Measurements from ENCODE around the gene APP. TPM values are rescaled to one million over a fixed set of nuclear protein-coding genes. Genes with fewer than 3 reads are reported as not detected.
A peak's percentile ranks its signal among the peaks of the same experiment; 100 is the strongest.

The APP gene
- total RNA-seq, 4 donors from 2014 or later: 471 to 1,291 (median 672) TPM

DNA sequence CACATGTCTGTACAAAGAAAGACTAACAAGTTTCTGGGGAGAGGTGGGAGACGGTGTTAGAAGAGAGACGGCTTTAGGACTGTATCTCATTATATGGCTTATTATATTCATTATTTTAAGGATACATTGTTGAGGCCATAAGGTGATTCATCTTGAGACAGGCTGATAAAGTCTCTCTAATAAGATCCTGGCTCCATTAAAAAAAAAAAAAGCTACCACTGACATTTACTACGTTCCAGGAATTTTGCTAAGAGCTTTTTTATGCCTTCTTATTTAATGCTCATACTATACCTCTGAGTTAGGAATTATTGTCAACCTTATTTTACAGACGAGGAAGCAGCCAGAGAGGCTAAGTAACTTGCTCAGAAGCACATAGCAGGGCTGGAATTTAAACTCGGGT is 262.1 kb downstream of the APP start:
- WGBS, 2 donors (ENCODE audit: low coverage in 1 of 2): 40 to 45% methylated on average over 5 of the region's 5 CpGs
- TF ChIP-seq EP300 (IDR thresholded peaks at IDR 0.05; ENCODE audit: low read depth) (no peak), POLR2A (IDR thresholded peaks at IDR 0.05) (no peak), CTCF (IDR thresholded peaks at IDR 0.05) (no peak), POLR2AphosphoS5 (IDR thresholded peaks at IDR 0.05) (no peak)
- H3K4me3 ChIP-seq: peak overlapping the region in 1 of 4 donors; percentile 4
- H3K4me1 ChIP-seq: peaks cover 14 to 78% (median 54%) of the 10 kb centered on the region in 4 donors
- peak overlapping the region; percentile 66 to 80 (median 72) for H3K27ac ChIP-seq
- in situ Hi-C loops (cut with MboI; ENCODE audit: low pct_ligation_motif_present in 1 of 4, low pct_unique_long_range_greater_than_20kb in 1 of 4, low sequenced_read_pairs in 3 of 4) (no loop called here), intact Hi-C loops (cut with DNase I; ENCODE audit: low total_unique reads) (no loop called here)
- no peaks in the 10 kb centered on the region for H3K27me3 ChIP-seq
- no peaks in the 10 kb centered on the region for H3K36me3 ChIP-seq
- DNase-seq: no peak
- H3K9me3 ChIP-seq: no peaks in the 10 kb centered on the region

- no peaks in the 10 kb centered on the region for H3K27me3 ChIP-seq
- H3K4me3 ChIP-seq: peak overlapping the region in 1 of 4 donors; percentile 4
- peak; percentile 58 for DNase-seq
- in situ Hi-C loops (cut with MboI; ENCODE audit: low pct_ligation_motif_present in 1 of 4, low pct_unique_long_range_greater_than_20kb in 1 of 4, low sequenced_read_pairs in 3 of 4) (no loop called here), intact Hi-C loops (cut with DNase I; ENCODE audit: low total_unique reads) (no loop called here)
- H3K36me3 ChIP-seq: no peaks in the 10 kb centered on the region
- H3K4me1 ChIP-seq: peaks cover 14 to 70% (median 50%) of the 10 kb centered on the region in 4 donors
- no peaks in the 10 kb centered on the region for H3K9me3 ChIP-seq
- 32 to 38% methylated on average over 3 of the region's 3 CpGs for WGBS, 2 donors (ENCODE audit: low coverage in 1 of 2)
- peak overlapping the region; percentile 66 to 80 (median 72) for H3K27ac ChIP-seq
- TF ChIP-seq CTCF (IDR thresholded peaks at IDR 0.05) (no peak), EP300 (IDR thresholded peaks at IDR 0.05; ENCODE audit: low read depth) (no peak), POLR2AphosphoS5 (IDR thresholded peaks at IDR 0.05) (peak in 1 of 3 donors; percentile 56), POLR2A (IDR thresholded peaks at IDR 0.05) (peak; percentile 21)
Measured at GRCh38 chr21:25907573-25908275, 262.8 kb downstream of the APP start.

GRCh38 chr21:25906587-25906986 is 264.0 kb downstream of the APP start:
- TF ChIP-seq POLR2AphosphoS5 (IDR thresholded peaks at IDR 0.05): no peak
- no peak for TF ChIP-seq CTCF (IDR thresholded peaks at IDR 0.05)
- no peak for TF ChIP-seq POLR2A (IDR thresholded peaks at IDR 0.05)
- no peak for TF ChIP-seq EP300 (IDR thresholded peaks at IDR 0.05; ENCODE audit: low read depth)
- no peak for DNase-seq
- Histone ChIP-seq H3K27ac (peak overlapping the region; percentile 66 to 80 (median 72)), H3K4me3 (no peak overlapping the region), H3K9me3 (no peaks in the 10 kb centered on the region), H3K4me1 (peaks cover 14 to 58% (median 44%) of the 10 kb centered on the region in 4 donors), H3K36me3 (no peaks in the 10 kb centered on the region), H3K27me3 (no peaks in the 10 kb centered on the region)
- intact Hi-C loops (cut with DNase I; ENCODE audit: low total_unique reads) (no loop called here), in situ Hi-C loops (cut with MboI; ENCODE audit: low pct_ligation_motif_present in 1 of 4, low pct_unique_long_range_greater_than_20kb in 1 of 4, low sequenced_read_pairs in 3 of 4) (no loop called here)
- 55 to 60% methylated on average over 7 of the region's 7 CpGs for WGBS, 2 donors (ENCODE audit: low coverage in 1 of 2)

- intact Hi-C loops (cut with DNase I; ENCODE audit: low total_unique reads) (no loop called here), in situ Hi-C loops (cut with MboI; ENCODE audit: low pct_ligation_motif_present in 1 of 4, low pct_unique_long_range_greater_than_20kb in 1 of 4, low sequenced_read_pairs in 3 of 4) (no loop called here)
- TF ChIP-seq CTCF (IDR thresholded peaks at IDR 0.05) (no peak), POLR2AphosphoS5 (IDR thresholded peaks at IDR 0.05) (no peak), EP300 (IDR thresholded peaks at IDR 0.05; ENCODE audit: low read depth) (no peak), POLR2A (IDR thresholded peaks at IDR 0.05) (no peak)
- no peak overlapping the region for H3K4me3 ChIP-seq
- no peaks in the 10 kb centered on the region for H3K27me3 ChIP-seq
- peaks cover 14 to 53% (median 40%) of the 10 kb centered on the region in 4 donors for H3K4me1 ChIP-seq
- 64 to 70% methylated on average over 6 of the region's 6 CpGs for WGBS, 2 donors (ENCODE audit: low coverage in 1 of 2)
- H3K9me3 ChIP-seq: no peaks in the 10 kb centered on the region
- H3K36me3 ChIP-seq: no peaks in the 10 kb centered on the region
- no peak for DNase-seq
- H3K27ac ChIP-seq: peak overlapping the region; percentile 66 to 80 (median 72)
Measured at GRCh38 chr21:25905126-25905525, 265.4 kb downstream of the APP start.
